IMR-90 (cell line): ENCODE measurements around the gene IL12RB1. TPM values are rescaled to one million over a fixed set of nuclear protein-coding genes. Genes with fewer than 3 reads are reported as not detected.

ENCODE experiments used
- ATAC-seq: fragments of 200-7000 bp; cut with Tn5 transposase; 2 replicates; pipeline ENCODE4 v1.9.1; 2020; ENCODE audit warnings: low read depth, mild to moderate bottlenecking, moderate library complexity
- BruUV-seq: library from RNA; stranded (reverse); fragments of 400-500 nt; replicated peaks from 2 replicates; lab custom pipeline; 2021; lab: Mats Ljungman, UMichigan
- CTCF ChIA-PET: fragments of 300-600 bp; formaldehyde crosslinking; extraction: SDS; loops from one replicate; lab custom pipeline; 2021; ENCODE audit warnings: antibody characterized with exemption; lab: Yijun Ruan, JAX
- POLR2A ChIA-PET: fragments of 300-600 bp; sonication (Branson Sonifier 250); formaldehyde crosslinking; loops from one replicate; lab custom pipeline; 2022; ENCODE audit warnings: antibody characterized with exemption; ENCODE audit not compliant: unreplicated experiment; lab: Charles Lee
- DNase-seq: peaks from one replicate; pipeline ENCODE4 v3.0.0; 2013
- H2AFZ ChIP-seq: replicated peaks from 2 replicates; pipeline ENCODE3; 2013; ENCODE audit warnings: low read length, mild to moderate bottlenecking; ENCODE audit not compliant: poor library complexity
- H2AK5ac ChIP-seq: 2 replicates; pipeline ENCODE4 v1.6.1; 2013; ENCODE audit warnings: low read depth, low read length, inconsistent platforms
- H2AK9ac ChIP-seq: replicated peaks from 2 replicates; pipeline ENCODE3; 2013; ENCODE audit warnings: mild to moderate bottlenecking, low read depth, low read length, moderate library complexity; ENCODE audit not compliant: poor library complexity
- H2BK120ac ChIP-seq: 2 replicates; pipeline ENCODE4 v1.6.1; 2013; ENCODE audit warnings: low read depth, low read length, inconsistent platforms
- H2BK15ac ChIP-seq: 3 replicates; pipeline ENCODE4 v1.6.1; 2013; ENCODE audit warnings: low read depth, low read length, inconsistent platforms
- H2BK20ac ChIP-seq: 2 replicates; pipeline ENCODE4 v1.6.1; 2013; ENCODE audit warnings: low read depth, mild to moderate bottlenecking, inconsistent platforms, low read length, moderate library complexity
- H2BK5ac ChIP-seq: 2 replicates; pipeline ENCODE4 v1.6.1; 2013; ENCODE audit warnings: mild to moderate bottlenecking, low read depth, low read length, inconsistent platforms; ENCODE audit not compliant: poor library complexity, severe bottlenecking
- H3K14ac ChIP-seq: replicated peaks from 2 replicates; pipeline ENCODE4 v1.6.1; 2013; ENCODE audit warnings: low read depth, low read length, inconsistent platforms
- H3K18ac ChIP-seq: 2 replicates; pipeline ENCODE4 v1.6.1; 2013; ENCODE audit warnings: low read depth, low read length, control low read depth
- H3K23ac ChIP-seq: 2 replicates; pipeline ENCODE4 v1.6.1; 2013; ENCODE audit warnings: low read depth, low read length, inconsistent platforms
- H3K27ac ChIP-seq: 2 replicates; pipeline ENCODE4 v1.5.1; 2013; ENCODE audit warnings: mild to moderate bottlenecking, control low read depth, low read length; ENCODE audit not compliant: insufficient read depth
- H3K27me3 ChIP-seq: 2 replicates; pipeline ENCODE4 v1.6.1; 2013; ENCODE audit warnings: low read length; ENCODE audit not compliant: control insufficient read depth, insufficient read depth
- H3K36me3 ChIP-seq: 2 replicates; pipeline ENCODE4 v1.6.1; 2013; ENCODE audit warnings: low read length, mixed read lengths; ENCODE audit not compliant: control insufficient read depth, insufficient read depth
- H3K4ac ChIP-seq: 2 replicates; pipeline ENCODE4 v1.6.1; 2013; ENCODE audit warnings: low read depth, low read length, inconsistent platforms
- H3K4me1 ChIP-seq: 2 replicates; pipeline ENCODE4 v1.6.1; 2013; ENCODE audit warnings: low read length, mixed read lengths; ENCODE audit not compliant: control insufficient read depth, insufficient read depth
- H3K4me2 ChIP-seq: 2 replicates; pipeline ENCODE4 v1.6.1; 2013; ENCODE audit warnings: low read depth, mild to moderate bottlenecking, control low read depth, low read length, moderate library complexity
- H3K4me3 ChIP-seq: 2 replicates; pipeline ENCODE4 v1.5.1; 2013; ENCODE audit warnings: low read depth, mild to moderate bottlenecking, control low read depth, low read length, moderate library complexity; ENCODE audit not compliant: insufficient read depth
- H3K56ac ChIP-seq: 2 replicates; pipeline ENCODE4 v1.6.1; 2013; ENCODE audit warnings: low read length, inconsistent platforms; ENCODE audit not compliant: insufficient read depth; ENCODE audit errors: extremely low read depth
- H3K79me1 ChIP-seq, 2 experiments: 2 replicates each; pipeline ENCODE4 v1.6.1; 2013; ENCODE audit warnings: low read length in 2 of 2, inconsistent platforms in 1 of 2, low read depth in 1 of 2
- H3K9ac ChIP-seq: 2 replicates; pipeline ENCODE4 v1.6.1; 2013; ENCODE audit warnings: low read depth, low read length, control low read depth
- H3K9me1 ChIP-seq: 2 replicates; pipeline ENCODE4 v1.6.1; 2013; ENCODE audit warnings: low read length, inconsistent platforms; ENCODE audit not compliant: insufficient read depth
- H3K9me3 ChIP-seq: 2 replicates; pipeline ENCODE4 v1.6.1; 2013; ENCODE audit warnings: low read length; ENCODE audit not compliant: control insufficient read depth, insufficient read depth
- H4K20me1 ChIP-seq: 2 replicates; pipeline ENCODE4 v1.6.1; 2013; ENCODE audit warnings: low read length, inconsistent platforms; ENCODE audit not compliant: insufficient read depth
- H4K5ac ChIP-seq: 2 replicates; pipeline ENCODE4 v1.6.1; 2013; ENCODE audit warnings: mild to moderate bottlenecking, low read depth, low read length, control low read depth
- H4K8ac ChIP-seq, 2 experiments: 2 replicates each; pipeline ENCODE4 v1.6.1; 2013; ENCODE audit warnings: low read depth in 2 of 2, low read length in 2 of 2, control low read depth in 1 of 2, inconsistent platforms in 1 of 2
- H4K91ac ChIP-seq: 2 replicates; pipeline ENCODE4 v1.6.1; 2013; ENCODE audit warnings: low read depth, low read length, inconsistent platforms; ENCODE audit not compliant: insufficient read depth
- BHLHE40 ChIP-seq: fragments of 150-350 bp; IDR thresholded peaks from 2 replicates; pipeline ENCODE4 v1.6.1; 2016; ENCODE audit warnings: mild to moderate bottlenecking, low read depth, low read length
- CEBPB ChIP-seq: IDR thresholded peaks from 2 replicates; pipeline ENCODE4 v1.6.1; 2012; ENCODE audit warnings: low read depth, low read length, improper control_type of control experiment
- CHD1 ChIP-seq: IDR thresholded peaks from 2 replicates; pipeline ENCODE4 v1.6.1; 2012; ENCODE audit warnings: low read depth, low read length, improper control_type of control experiment
- ELK1 ChIP-seq: fragments of 150-350 bp; IDR thresholded peaks from 2 replicates; pipeline ENCODE4 v1.6.1; 2016; ENCODE audit warnings: low read depth, mild to moderate bottlenecking, low read length, moderate library complexity, borderline replicate concordance
- FOS ChIP-seq: fragments of 150-350 bp; IDR thresholded peaks from 2 replicates; pipeline ENCODE4 v1.6.1; 2016; ENCODE audit warnings: low read depth, low read length
- MAFK ChIP-seq: IDR thresholded peaks from 2 replicates; pipeline ENCODE4 v1.6.1; 2012; ENCODE audit warnings: low read depth, low read length, improper control_type of control experiment
- MAZ ChIP-seq: IDR thresholded peaks from 2 replicates; pipeline ENCODE4 v1.6.1; 2012; ENCODE audit warnings: low read depth, mild to moderate bottlenecking, low read length, improper control_type of control experiment, moderate library complexity, borderline replicate concordance
- MXI1 ChIP-seq: IDR thresholded peaks from 2 replicates; pipeline ENCODE4 v1.6.1; 2012; ENCODE audit warnings: low read depth, mild to moderate bottlenecking, low read length, moderate library complexity, borderline replicate concordance
- NFE2L2 ChIP-seq: fragments of 150-350 bp; IDR thresholded peaks from 2 replicates; pipeline ENCODE4 v1.6.1; 2016; ENCODE audit warnings: low read depth, mild to moderate bottlenecking, low read length
- POLR2A ChIP-seq: IDR thresholded peaks from 2 replicates; pipeline ENCODE4 v1.6.1; 2012; ENCODE audit warnings: mild to moderate bottlenecking, low read depth, low read length
- RAD21 ChIP-seq: IDR thresholded peaks from 2 replicates; pipeline ENCODE4 v1.6.1; 2012; ENCODE audit warnings: low read length, improper control_type of control experiment
- RCOR1 ChIP-seq: IDR thresholded peaks from 2 replicates; pipeline ENCODE4 v1.6.1; 2012; ENCODE audit warnings: mild to moderate bottlenecking, low read length, improper control_type of control experiment; ENCODE audit not compliant: insufficient replicate concordance
- RFX5 ChIP-seq: IDR thresholded peaks from 2 replicates; pipeline ENCODE4 v1.8.0; 2012; ENCODE audit warnings: low read depth, mild to moderate bottlenecking, low read length, moderate library complexity
- SMC3 ChIP-seq: fragments of 150-350 bp; IDR thresholded peaks from 2 replicates; pipeline ENCODE4 v1.6.1; 2016; ENCODE audit warnings: low read depth, mild to moderate bottlenecking, antibody characterized with exemption, low read length, moderate library complexity
- WGBS, 2 experiments: methylation state at CpG; one replicate each; pipeline versions ENCODE4 v1.1.5 to v1.1.7; 2013; ENCODE audit warnings: missing lambda C conversion rate in 2 of 2; ENCODE audit not compliant: insufficient read length in 1 of 2; ENCODE audit errors: extremely low coverage in 2 of 2; 5-methylcytosine and 5-hydroxymethylcytosine counted together
- dilution Hi-C: fragments of 300-500 bp; cut with HindIII; formaldehyde crosslinking; loops from one replicate; pipeline ENCODE4 v1.14.3; 2018; ENCODE audit warnings: low sequenced_read_pairs; ENCODE audit not compliant: unreplicated experiment
- in situ Hi-C: fragments of 300-500 bp; cut with MboI; formaldehyde crosslinking; loops from 3 replicates; pipeline ENCODE4 v1.14.3; 2019; ENCODE audit warnings: low sequenced_read_pairs, inconsistent platforms, mixed read lengths
- intact Hi-C: fragments of 100-400 bp; cut with micrococcal nuclease; formaldehyde crosslinking; loops from 2 replicates; pipeline ENCODE4 v1.10.0; 2022
- polyA plus RNA-seq, 3 experiments: library from polyadenylated mRNA; depleted of rRNA; stranded (reverse); fragments of >200 nt; gene quantifications; 2 replicates each; pipeline ENCODE4 v1.2.3, GENCODE V29; 2012; ENCODE audit warnings: low replicate concordance in 1 of 3
- total RNA-seq: library from RNA; depleted of rRNA; stranded (reverse); fragments of >200 nt; gene quantifications from 2 replicates; pipeline ENCODE4 v1.2.3, GENCODE V29; 2012
- TF ChIP-seq, protein P1 (sequence below): conservative IDR thresholded peaks from 2 replicates; pipeline ENCODE4 v1.5.1; 2012; ENCODE audit warnings: mild to moderate bottlenecking, low read depth, low read length, improper control_type of control experiment
- TF ChIP-seq, protein P2 (sequence below): fragments of 150-350 bp; IDR thresholded peaks from 2 replicates; pipeline ENCODE4 v1.6.1; 2017; ENCODE audit warnings: mild to moderate bottlenecking, antibody characterized with exemption, low read length, low read depth

IL12RB1 gene
- total and polyA plus RNA-seq, 2 of the 4 experiments (the other 2 are of a cell fraction): not detected

DNA sequence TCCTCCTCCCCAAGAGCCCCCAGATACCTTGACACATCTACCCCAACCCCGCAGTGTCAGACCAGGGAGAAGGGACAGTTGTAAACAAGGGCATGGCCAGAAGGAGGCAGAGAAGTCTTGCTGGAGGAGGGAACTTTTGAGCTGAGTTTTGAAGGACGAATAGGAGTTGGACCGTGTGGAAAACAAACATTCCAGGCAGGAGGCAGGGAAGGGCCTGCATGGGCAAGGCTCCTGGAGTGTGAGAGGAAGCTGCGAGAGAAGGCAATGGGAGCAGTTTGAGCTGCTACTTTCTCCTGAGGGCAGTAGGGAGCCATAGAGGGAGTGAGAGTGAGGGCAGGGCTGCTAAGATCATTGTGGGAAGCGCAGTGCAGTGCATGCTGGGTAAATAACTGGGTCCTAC is 23.3 kb downstream of the IL12RB1 start:
- no peaks in the 10 kb centered on the region for H4K20me1 ChIP-seq
- DNase-seq (no peak), ATAC-seq (no peak)
- no peak overlapping the region for H3K23ac ChIP-seq
- H4K91ac ChIP-seq: no peak overlapping the region
- no TSS peak for BruUV-seq
- in situ Hi-C loops: loop anchor here (25.0 kb wide), 1 partner anchor 126 kb away; the partner anchor contains the start of gene CCDC124
- no peak overlapping the region for H3K4ac ChIP-seq
- no peak overlapping the region for H4K8ac ChIP-seq
- no peak overlapping the region for H2BK15ac ChIP-seq
- no peak overlapping the region for H3K9ac ChIP-seq
- H3K56ac ChIP-seq: no peak overlapping the region
- H2AK5ac ChIP-seq: no peak overlapping the region
- no peaks in the 10 kb centered on the region for H3K9me1 ChIP-seq
- H2BK5ac ChIP-seq: no peak overlapping the region
- 0 out of 2 replicates have a peak, but pooled peaks cover 2% of the 10 kb centered on the region for H3K4me1 ChIP-seq
- no peak overlapping the region for H3K14ac ChIP-seq
- TF ChIP-seq, protein P1, sequence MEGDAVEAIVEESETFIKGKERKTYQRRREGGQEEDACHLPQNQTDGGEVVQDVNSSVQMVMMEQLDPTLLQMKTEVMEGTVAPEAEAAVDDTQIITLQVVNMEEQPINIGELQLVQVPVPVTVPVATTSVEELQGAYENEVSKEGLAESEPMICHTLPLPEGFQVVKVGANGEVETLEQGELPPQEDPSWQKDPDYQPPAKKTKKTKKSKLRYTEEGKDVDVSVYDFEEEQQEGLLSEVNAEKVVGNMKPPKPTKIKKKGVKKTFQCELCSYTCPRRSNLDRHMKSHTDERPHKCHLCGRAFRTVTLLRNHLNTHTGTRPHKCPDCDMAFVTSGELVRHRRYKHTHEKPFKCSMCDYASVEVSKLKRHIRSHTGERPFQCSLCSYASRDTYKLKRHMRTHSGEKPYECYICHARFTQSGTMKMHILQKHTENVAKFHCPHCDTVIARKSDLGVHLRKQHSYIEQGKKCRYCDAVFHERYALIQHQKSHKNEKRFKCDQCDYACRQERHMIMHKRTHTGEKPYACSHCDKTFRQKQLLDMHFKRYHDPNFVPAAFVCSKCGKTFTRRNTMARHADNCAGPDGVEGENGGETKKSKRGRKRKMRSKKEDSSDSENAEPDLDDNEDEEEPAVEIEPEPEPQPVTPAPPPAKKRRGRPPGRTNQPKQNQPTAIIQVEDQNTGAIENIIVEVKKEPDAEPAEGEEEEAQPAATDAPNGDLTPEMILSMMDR: no peak
- TF ChIP-seq RAD21: no peak
- TF ChIP-seq BHLHE40: no peak
- no peak for TF ChIP-seq RFX5
- TF ChIP-seq POLR2A: no peak
- no peak for TF ChIP-seq CHD1
- TF ChIP-seq NFE2L2: no peak
- no peak for TF ChIP-seq FOS
- TF ChIP-seq ELK1: no peak
- no peak for TF ChIP-seq MAFK
- TF ChIP-seq, protein P2, sequence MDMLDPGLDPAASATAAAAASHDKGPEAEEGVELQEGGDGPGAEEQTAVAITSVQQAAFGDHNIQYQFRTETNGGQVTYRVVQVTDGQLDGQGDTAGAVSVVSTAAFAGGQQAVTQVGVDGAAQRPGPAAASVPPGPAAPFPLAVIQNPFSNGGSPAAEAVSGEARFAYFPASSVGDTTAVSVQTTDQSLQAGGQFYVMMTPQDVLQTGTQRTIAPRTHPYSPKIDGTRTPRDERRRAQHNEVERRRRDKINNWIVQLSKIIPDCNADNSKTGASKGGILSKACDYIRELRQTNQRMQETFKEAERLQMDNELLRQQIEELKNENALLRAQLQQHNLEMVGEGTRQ: no peak
- TF ChIP-seq MAZ: no peak
- no peak for TF ChIP-seq CEBPB
- TF ChIP-seq RCOR1: no peak
- TF ChIP-seq SMC3: no peak
- TF ChIP-seq MXI1: no peak
- H2AK9ac ChIP-seq: no peak overlapping the region
- no peaks in the 10 kb centered on the region for H3K79me1 ChIP-seq
- no peaks in the 10 kb centered on the region for H3K36me3 ChIP-seq
- H2BK20ac ChIP-seq: no peak overlapping the region
- H3K27ac ChIP-seq: no peak overlapping the region
- intact Hi-C loops: no loop called here
- H3K4me2 ChIP-seq: no peak overlapping the region
- dilution Hi-C loops: no loop called here
- CTCF ChIA-PET: interaction anchor here (0.6 kb wide), 1 partner anchor 138 kb away, joined by 3 read pairs; no protein-coding TSS in a partner anchor
- no peak overlapping the region for H3K18ac ChIP-seq
- 0 out of 2 replicates have a peak, but pooled peaks cover 2% of the 10 kb centered on the region for H3K9me3 ChIP-seq
- H3K4me3 ChIP-seq: no peak overlapping the region
- 63% methylated on average over 3 of the region's 5 CpGs; no CpG with 5 or more reads in 1 of the 2 experiments for WGBS, 2 experiments
- peaks cover 11% of the 10 kb centered on the region for H3K27me3 ChIP-seq
- H2BK120ac ChIP-seq: no peak overlapping the region
- POLR2A ChIA-PET: no interaction called here
- H2AFZ ChIP-seq: peak overlapping the region; percentile 65
- H4K5ac ChIP-seq: no peak overlapping the region
